SU-DHL-6 (cell line): Measurements from ENCODE around the gene WDR17.

Experiments used
- CTCF ChIP-seq: fragments of 200-600 bp; sonication (generic); IDR thresholded peaks from one replicate; pipeline ENCODE4 v1.5.1; 2017; ENCODE audit warnings: antibody characterized with exemption, mild to moderate bottlenecking, low read length, moderate library complexity; ENCODE audit not compliant: insufficient read depth, poor library complexity, severe bottlenecking
- EZH2phosphoT487 ChIP-seq: fragments of 200-600 bp; sonication (generic), shearing (Covaris generic); conservative IDR thresholded peaks from 2 replicates; pipeline ENCODE4 v1.6.1; 2018; ENCODE audit warnings: mild to moderate bottlenecking, antibody characterized with exemption, low read length, moderate library complexity, mixed read lengths

DNA sequence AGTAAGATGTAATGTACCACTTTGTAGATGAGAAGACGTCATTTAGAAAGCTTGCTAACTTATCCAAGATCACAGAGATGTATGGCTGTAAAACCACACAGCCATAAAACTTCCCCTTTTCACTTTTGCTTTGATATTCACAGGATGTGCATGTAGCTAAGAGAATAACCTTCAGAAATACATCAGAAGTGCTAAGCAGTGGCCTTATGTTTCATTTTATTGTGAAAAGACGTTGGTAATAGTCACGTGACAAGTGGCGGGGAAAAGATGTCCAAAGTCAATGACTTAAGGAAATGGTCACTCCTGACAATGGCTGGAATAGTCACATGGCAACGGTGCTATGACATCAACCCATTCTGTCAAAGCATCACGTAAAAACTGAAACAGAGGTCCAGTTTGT is 12.9 kb upstream of the WDR17 start:
- TF ChIP-seq CTCF, result no peak
- TF ChIP-seq EZH2phosphoT487, result no peak
